GM18505 (cell line): ENCODE results near the gene SAMD4A.

Experiments
- ATAC-seq: cut with Tn5 transposase; IDR thresholded peaks from one replicate; pipeline ENCODE4 v1.9.1; 2021; ENCODE audit not compliant: unreplicated experiment
- POLR2A ChIP-seq: IDR thresholded peaks from 4 replicates; pipeline ENCODE4 v1.6.1; 2011; ENCODE audit warnings: borderline replicate concordance; ENCODE audit not compliant: insufficient read depth, insufficient read length; ENCODE audit errors: extremely low read depth

SAMD4A gene

GRCh38 chr14:54568821-54569595 is 2.1 kb downstream of the SAMD4A start:
- TF ChIP-seq POLR2A = no peak
- no peak for ATAC-seq

- no peak for TF ChIP-seq POLR2A
- ATAC-seq = no peak
Observed at GRCh38 chr14:54570047-54570446, 3.1 kb downstream of the SAMD4A start.

- ATAC-seq = no peak
- no peak for TF ChIP-seq POLR2A
Observed at GRCh38 chr14:54570631-54571415, 3.9 kb downstream of the SAMD4A start.

DNA sequence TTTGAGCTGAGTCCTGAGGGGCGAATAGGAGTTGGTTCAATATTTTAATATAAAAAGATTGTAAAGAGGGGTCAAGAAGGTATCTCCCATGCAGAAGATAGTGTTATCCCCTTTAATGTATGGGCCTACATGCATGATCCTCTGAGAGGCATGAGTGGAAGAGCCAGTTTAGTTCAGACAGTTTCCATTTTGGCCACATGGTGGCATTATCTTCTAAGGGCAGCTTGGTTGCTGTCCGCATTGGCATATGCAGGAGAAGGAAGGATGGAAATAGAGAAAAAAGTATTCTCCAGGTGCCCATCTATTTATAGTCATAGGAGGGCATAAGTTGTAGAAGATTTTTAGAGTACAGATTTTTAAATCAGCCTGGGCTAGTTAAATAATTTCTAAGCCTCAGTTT is 5.4 kb downstream of the SAMD4A start:
- ATAC-seq = no peak
- TF ChIP-seq POLR2A = no peak

- no peak for TF ChIP-seq POLR2A
- no peak for ATAC-seq
Observed at GRCh38 chr14:54574528-54574927, 7.6 kb downstream of the SAMD4A start.

- ATAC-seq = no peak
- TF ChIP-seq POLR2A = no peak
Observed at GRCh38 chr14:54577494-54577893, 10.6 kb downstream of the SAMD4A start.

- no peak for ATAC-seq
- no peak for TF ChIP-seq POLR2A
Observed at GRCh38 chr14:54577977-54578376, 11.0 kb downstream of the SAMD4A start.

GRCh38 chr14:54579621-54580020 is 12.7 kb downstream of the SAMD4A start:
- ATAC-seq = no peak
- TF ChIP-seq POLR2A = no peak

GRCh38 chr14:54580933-54581332 is 14.0 kb downstream of the SAMD4A start:
- TF ChIP-seq POLR2A = no peak
- no peak for ATAC-seq

GRCh38 chr14:54582334-54582733 is 15.4 kb downstream of the SAMD4A start:
- no peak for TF ChIP-seq POLR2A
- ATAC-seq = no peak

DNA sequence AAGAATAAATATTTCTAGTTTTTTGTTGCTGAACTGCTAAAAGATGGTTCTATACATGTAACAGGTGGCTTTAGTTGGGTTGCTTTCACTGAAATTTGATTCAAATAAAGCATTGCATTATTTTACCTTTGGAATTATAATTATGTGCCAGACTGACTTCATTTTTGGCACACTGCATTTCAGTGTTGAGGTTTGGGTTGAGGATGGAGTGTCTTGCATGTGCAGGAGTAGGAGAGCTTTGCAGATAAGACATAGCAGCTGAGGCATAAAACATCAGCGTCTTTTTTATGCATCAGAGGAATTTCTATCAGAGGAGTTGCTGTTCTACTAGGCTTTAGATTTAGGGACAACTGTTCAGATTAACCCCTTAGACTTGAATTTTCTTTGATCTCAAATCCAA is 17.2 kb downstream of the SAMD4A start:
- ATAC-seq = no peak
- no peak for TF ChIP-seq POLR2A

- no peak for TF ChIP-seq POLR2A
- ATAC-seq = no peak
Observed at GRCh38 chr14:54585214-54585613, 18.3 kb downstream of the SAMD4A start.

DNA sequence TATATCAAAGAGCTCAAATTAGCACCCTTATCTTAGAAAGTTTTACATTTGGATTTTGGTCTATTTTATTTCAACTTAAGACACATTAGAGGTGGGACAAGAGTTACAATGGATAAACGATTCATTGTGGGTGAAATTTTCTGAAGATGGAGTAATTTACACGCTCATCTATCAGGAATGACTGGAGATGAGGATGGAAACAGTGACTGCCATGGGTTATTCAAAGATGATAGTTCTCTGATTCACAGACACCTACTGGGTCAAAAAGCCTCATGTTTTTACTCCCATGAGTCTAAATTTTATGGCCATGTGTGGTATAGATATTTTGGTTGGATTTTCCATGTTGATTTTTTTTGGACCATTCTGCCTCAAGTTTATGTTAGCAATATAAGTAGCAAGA is 22.1 kb downstream of the SAMD4A start:
- no peak for TF ChIP-seq POLR2A

DNA sequence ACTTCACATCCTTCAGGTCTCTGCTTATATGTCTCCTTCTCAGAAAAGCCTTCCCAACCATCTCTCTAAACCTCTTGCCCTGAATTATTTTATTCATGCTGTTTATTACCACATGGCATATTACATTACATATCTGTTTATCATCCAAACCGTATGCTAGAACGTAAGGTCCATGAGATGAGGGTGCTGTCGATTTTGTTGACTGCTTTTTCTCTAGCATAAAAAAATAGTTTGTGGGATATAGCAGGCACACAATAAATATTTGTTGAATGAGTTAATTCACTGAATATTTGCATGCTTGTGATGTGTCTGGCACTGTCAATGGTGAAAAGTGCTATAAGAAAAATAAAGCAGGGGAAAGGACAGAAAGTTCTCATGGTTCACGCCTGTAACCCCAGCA is 22.9 kb downstream of the SAMD4A start:
- ATAC-seq = no peak
- no peak for TF ChIP-seq POLR2A

More for the DNA sequence above, 22.1 kb downstream of the SAMD4A start:
- no peak for ATAC-seq

- ATAC-seq = no peak
- TF ChIP-seq POLR2A = no peak
Observed at GRCh38 chr14:54590481-54590880, 23.6 kb downstream of the SAMD4A start.

DNA sequence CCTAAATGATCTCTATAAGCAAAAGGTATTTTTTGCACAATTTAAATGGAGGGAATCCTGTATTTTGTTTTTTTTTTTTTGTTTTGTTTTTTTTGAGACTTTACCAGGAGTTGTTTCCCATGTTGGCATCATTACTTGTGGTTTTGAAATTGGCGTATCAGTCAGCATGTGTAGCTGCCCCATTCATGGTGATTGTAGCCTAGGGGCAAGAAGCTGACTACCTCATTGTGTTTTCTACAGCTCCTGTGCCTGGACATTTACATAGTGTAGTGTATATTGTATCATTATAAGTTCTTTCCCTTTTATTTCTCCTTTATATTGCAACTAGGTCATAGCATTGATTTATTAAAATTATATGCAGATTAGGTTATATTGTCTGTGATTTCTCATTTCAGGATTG is 24.5 kb downstream of the SAMD4A start:
- no peak for ATAC-seq
- TF ChIP-seq POLR2A = no peak
